ENCODE measurements around the gene PANK4.

PANK4 gene

DNA sequence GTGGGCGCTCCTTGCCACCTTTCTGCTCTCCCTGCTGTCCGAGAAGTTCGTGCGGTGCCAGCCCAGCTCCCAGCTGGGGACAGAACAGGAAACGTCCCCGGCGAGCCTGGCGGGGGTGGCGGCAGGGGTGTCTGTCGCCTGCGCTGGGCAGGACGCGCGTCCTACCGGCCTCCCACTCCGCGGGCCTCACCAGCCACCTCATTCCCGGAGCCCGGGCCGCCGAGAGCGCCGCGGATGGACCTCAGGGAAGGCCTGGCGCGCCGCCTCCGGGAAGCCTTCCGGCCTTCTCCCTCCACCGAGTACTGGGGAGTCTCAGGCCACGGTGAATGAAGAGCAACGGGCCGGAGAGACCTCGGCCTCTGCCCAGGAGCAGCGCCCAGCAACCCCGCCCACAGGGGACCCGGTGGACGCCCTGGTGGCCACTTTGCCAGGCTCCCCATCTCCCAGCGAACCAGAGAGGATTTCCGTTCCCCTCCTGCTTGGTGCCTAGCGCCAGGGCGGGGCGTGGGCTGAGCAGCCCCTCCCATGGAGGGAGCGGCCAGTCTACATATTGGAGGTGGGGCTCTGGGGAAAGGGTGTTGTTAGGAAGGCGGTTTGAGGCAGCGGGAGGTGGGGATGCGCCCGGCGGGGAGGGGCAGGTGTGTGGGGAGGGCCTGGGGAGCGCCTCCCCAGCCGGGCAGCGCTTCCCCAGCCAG is 20.3 kb upstream of the PANK4 start:
- Histone ChIP-seq H3K4me3 (ENCODE audit: insufficient read depth, low read length, poor library complexity, severe bottlenecking) (peak overlapping the region; percentile 43), H3K9me3 (ENCODE audit: insufficient read depth, low read length) (no peaks in the 10 kb centered on the region), H4K20me1 (ENCODE audit: low read depth, low read length) (no peaks in the 10 kb centered on the region), H3K4me2 (ENCODE audit: low read depth, low read length, poor library complexity, severe bottlenecking) (peak overlapping the region; percentile 57), H3K79me2 (ENCODE audit: insufficient read depth, low read length) (no peaks in the 10 kb centered on the region), H3K9ac (ENCODE audit: low read length) (peak overlapping the region; percentile 50), H3F3A (ENCODE audit: insufficient read depth) (no peaks in the 10 kb centered on the region), H2AFZ (ENCODE audit: low read depth, low read length, severe bottlenecking) (no peak overlapping the region), H3K27me3 (ENCODE audit: low read length) (no peaks in the 10 kb centered on the region), H3K36me3 (ENCODE audit: low read length) (no peaks in the 10 kb centered on the region), H3K27ac (ENCODE audit: low read depth, low read length) (peak overlapping the region; percentile 56; the same call in 1 of the 2 replicates), H3K9me2 (replicated peaks; ENCODE audit: insufficient read depth, low read length) (no peaks in the 10 kb centered on the region)
- TF ChIP-seq, protein P1, sequence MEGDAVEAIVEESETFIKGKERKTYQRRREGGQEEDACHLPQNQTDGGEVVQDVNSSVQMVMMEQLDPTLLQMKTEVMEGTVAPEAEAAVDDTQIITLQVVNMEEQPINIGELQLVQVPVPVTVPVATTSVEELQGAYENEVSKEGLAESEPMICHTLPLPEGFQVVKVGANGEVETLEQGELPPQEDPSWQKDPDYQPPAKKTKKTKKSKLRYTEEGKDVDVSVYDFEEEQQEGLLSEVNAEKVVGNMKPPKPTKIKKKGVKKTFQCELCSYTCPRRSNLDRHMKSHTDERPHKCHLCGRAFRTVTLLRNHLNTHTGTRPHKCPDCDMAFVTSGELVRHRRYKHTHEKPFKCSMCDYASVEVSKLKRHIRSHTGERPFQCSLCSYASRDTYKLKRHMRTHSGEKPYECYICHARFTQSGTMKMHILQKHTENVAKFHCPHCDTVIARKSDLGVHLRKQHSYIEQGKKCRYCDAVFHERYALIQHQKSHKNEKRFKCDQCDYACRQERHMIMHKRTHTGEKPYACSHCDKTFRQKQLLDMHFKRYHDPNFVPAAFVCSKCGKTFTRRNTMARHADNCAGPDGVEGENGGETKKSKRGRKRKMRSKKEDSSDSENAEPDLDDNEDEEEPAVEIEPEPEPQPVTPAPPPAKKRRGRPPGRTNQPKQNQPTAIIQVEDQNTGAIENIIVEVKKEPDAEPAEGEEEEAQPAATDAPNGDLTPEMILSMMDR (IDR thresholded peaks at IDR 0.05; ENCODE audit: insufficient read depth, low read length, poor library complexity, severe bottlenecking), result no peak
- TF ChIP-seq EZH2phosphoT487 (conservative IDR thresholded peaks at IDR 0.05; ENCODE audit: low read length), result no peak

DNA sequence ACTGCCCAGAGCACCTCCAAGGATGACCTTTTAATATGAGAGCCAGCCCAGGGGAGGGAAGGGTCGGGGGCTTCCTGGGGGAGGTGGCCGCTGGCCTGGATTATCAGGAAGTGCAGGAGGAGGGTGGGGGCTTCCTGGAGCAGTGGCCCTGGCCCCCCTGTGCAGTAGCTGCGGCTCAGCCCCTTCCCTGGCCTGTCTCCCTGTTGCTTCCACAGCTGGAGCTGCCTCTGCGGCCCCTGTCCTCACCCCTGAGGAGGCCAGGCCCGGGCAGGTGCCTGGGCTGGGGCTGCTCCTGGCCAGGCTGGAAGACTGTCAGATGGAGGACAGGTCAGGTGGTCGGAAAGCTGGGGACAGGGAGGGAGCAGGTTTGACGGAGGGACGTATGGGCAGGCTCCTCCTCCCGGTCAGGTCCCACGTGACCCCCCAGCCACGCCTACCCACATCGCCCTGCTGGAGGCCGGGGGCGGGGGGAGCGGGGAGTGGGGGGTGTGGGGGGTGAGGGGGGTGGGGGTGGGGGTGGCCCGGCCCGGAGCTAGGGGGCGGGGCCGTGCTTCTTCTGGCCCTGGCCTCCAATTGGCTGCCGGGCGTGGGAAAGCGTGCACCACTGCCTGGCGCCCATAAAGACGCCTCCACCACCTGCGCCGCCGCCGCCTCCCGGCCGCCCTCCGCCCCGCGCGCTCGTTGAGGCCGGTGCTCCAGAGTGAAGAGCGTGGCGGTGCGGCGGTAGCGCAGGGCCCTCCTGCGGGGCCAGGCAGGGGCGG is 19.5 kb upstream of the PANK4 start:
- no peak for TF ChIP-seq EZH2phosphoT487 (conservative IDR thresholded peaks at IDR 0.05; ENCODE audit: low read length)
- TF ChIP-seq, protein P1 (IDR thresholded peaks at IDR 0.05; ENCODE audit: insufficient read depth, low read length, poor library complexity, severe bottlenecking), result no peak
- no peaks in the 10 kb centered on the region for H3K9me3 ChIP-seq (ENCODE audit: insufficient read depth, low read length)
- H3K4me2 ChIP-seq (ENCODE audit: low read depth, low read length, poor library complexity, severe bottlenecking), result peak overlapping the region; percentile 57
- H3K36me3 ChIP-seq (ENCODE audit: low read length), result no peaks in the 10 kb centered on the region
- H4K20me1 ChIP-seq (ENCODE audit: low read depth, low read length), result no peaks in the 10 kb centered on the region
- H3K9me2 ChIP-seq (replicated peaks; ENCODE audit: insufficient read depth, low read length), result no peaks in the 10 kb centered on the region
- H3K27me3 ChIP-seq (ENCODE audit: low read length), result no peaks in the 10 kb centered on the region
- peak overlapping the region; percentile 43 for H3K4me3 ChIP-seq (ENCODE audit: insufficient read depth, low read length, poor library complexity, severe bottlenecking)
- no peak overlapping the region for H2AFZ ChIP-seq (ENCODE audit: low read depth, low read length, severe bottlenecking)
- peak overlapping the region; percentile 50; the same call in 1 of the 2 replicates for H3K9ac ChIP-seq (ENCODE audit: low read length)
- no peaks in the 10 kb centered on the region for H3K79me2 ChIP-seq (ENCODE audit: insufficient read depth, low read length)
- H3K27ac ChIP-seq (ENCODE audit: low read depth, low read length), result no peak overlapping the region
- H3F3A ChIP-seq (ENCODE audit: insufficient read depth), result no peaks in the 10 kb centered on the region

DNA sequence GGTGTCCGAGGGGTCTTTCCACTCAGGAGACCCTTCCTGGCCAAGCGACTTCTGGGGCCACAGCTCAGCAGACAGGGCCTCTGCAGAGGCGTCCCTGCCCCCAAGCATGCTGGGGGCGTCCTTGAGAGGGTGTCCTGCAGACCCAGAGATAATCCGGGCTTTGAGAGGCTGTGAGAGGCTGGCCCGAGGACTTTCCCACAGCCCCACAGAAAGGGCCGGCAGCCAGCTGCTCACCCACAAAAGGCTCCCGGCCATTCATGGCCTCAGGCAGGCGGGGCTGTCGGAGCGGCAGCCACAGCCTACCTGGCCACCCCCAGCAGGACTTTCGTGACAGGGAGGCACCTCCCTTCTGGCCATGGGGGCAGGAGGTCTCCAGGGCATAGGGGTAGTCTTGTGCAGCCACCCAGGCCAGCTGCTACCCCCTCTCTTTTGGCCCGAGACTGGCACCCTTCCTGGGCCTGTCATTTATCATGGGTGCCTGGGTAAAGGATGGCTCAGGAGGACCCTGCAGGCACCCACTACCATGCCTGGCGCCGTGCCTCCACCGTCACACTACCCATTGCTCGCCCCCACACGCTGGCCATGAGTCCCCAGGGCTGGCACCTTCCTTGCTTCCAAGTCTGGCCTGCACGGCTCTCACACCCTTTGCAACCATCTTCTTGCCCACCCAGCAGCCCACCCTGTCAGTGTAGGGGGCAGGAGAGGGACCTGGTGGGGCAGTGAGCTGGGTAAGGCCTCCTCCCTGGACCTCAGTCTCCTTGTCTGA is 18.7 kb upstream of the PANK4 start:
- no peak for TF ChIP-seq EZH2phosphoT487 (conservative IDR thresholded peaks at IDR 0.05; ENCODE audit: low read length)
- TF ChIP-seq, protein P1 (IDR thresholded peaks at IDR 0.05; ENCODE audit: insufficient read depth, low read length, poor library complexity, severe bottlenecking), result no peak
- Histone ChIP-seq H3K36me3 (ENCODE audit: low read length) (no peaks in the 10 kb centered on the region), H3K9ac (ENCODE audit: low read length) (no peak overlapping the region)

More for the DNA sequence above, 18.7 kb upstream of the PANK4 start:
- H2AFZ ChIP-seq (ENCODE audit: low read depth, low read length, severe bottlenecking), result no peak overlapping the region
- H3K27ac ChIP-seq (ENCODE audit: low read depth, low read length), result no peak overlapping the region
- H3K9me2 ChIP-seq (replicated peaks; ENCODE audit: insufficient read depth, low read length), result no peaks in the 10 kb centered on the region
- H3K9me3 ChIP-seq (ENCODE audit: insufficient read depth, low read length), result no peaks in the 10 kb centered on the region
- no peaks in the 10 kb centered on the region for H3K79me2 ChIP-seq (ENCODE audit: insufficient read depth, low read length)
- H4K20me1 ChIP-seq (ENCODE audit: low read depth, low read length), result no peaks in the 10 kb centered on the region
- H3K4me2 ChIP-seq (ENCODE audit: low read depth, low read length, poor library complexity, severe bottlenecking), result no peak overlapping the region
- H3K4me3 ChIP-seq (ENCODE audit: insufficient read depth, low read length, poor library complexity, severe bottlenecking), result no peak overlapping the region
- no peaks in the 10 kb centered on the region for H3K27me3 ChIP-seq (ENCODE audit: low read length)
- H3F3A ChIP-seq (ENCODE audit: insufficient read depth), result no peaks in the 10 kb centered on the region
